ENCODE results near the gene GABRR1.

GABRR1 gene

GRCh38 chr6:89216411-89216810 lies 747 bp downstream of the GABRR1 start:
- H3K9ac ChIP-seq (ENCODE audit: low read length) = no peak overlapping the region
- H3K36me3 ChIP-seq (ENCODE audit: insufficient read depth, low read length) = no peaks in the 10 kb centered on the region
- no peaks in the 10 kb centered on the region for H3K4me1 ChIP-seq (ENCODE audit: insufficient read depth, low read length, severe bottlenecking)
- no peaks in the 10 kb centered on the region for H3K9me2 ChIP-seq (ENCODE audit: low read depth, low read length)
- H2AFZ ChIP-seq (ENCODE audit: low read length) = no peak overlapping the region
- H3K9me3 ChIP-seq (ENCODE audit: low read length) = no peaks in the 10 kb centered on the region
- H3K27ac ChIP-seq (ENCODE audit: low read depth, low read length, poor library complexity, severe bottlenecking) = no peak overlapping the region
- H3F3A ChIP-seq (ENCODE audit: insufficient read depth, low read length) = no peaks in the 10 kb centered on the region
- no peaks in the 10 kb centered on the region for H4K20me1 ChIP-seq (ENCODE audit: insufficient read depth, low read length)
- H3K79me2 ChIP-seq (ENCODE audit: insufficient read depth, low read length) = no peaks in the 10 kb centered on the region
- H3K4me2 ChIP-seq (ENCODE audit: low read length) = no peak overlapping the region
- TF ChIP-seq EZH2 (IDR thresholded peaks at IDR 0.05; ENCODE audit: borderline replicate concordance, low read length) (no peak), CTCF (IDR thresholded peaks at IDR 0.05; ENCODE audit: low read length) (no peak)
- H3K27me3 ChIP-seq (ENCODE audit: insufficient read depth, low read length) = peaks cover 9% of the 10 kb centered on the region
- no peak overlapping the region for H3K4me3 ChIP-seq (ENCODE audit: low read depth, low read length, poor library complexity, severe bottlenecking)

- no peak overlapping the region for H3K9ac ChIP-seq (ENCODE audit: low read length)
- no peaks in the 10 kb centered on the region for H3K79me2 ChIP-seq (ENCODE audit: insufficient read depth, low read length)
- H2AFZ ChIP-seq (ENCODE audit: low read length) = no peak overlapping the region
- H3F3A ChIP-seq (ENCODE audit: insufficient read depth, low read length) = no peaks in the 10 kb centered on the region
- no peaks in the 10 kb centered on the region for H3K9me3 ChIP-seq (ENCODE audit: low read length)
- H3K27me3 ChIP-seq (ENCODE audit: insufficient read depth, low read length) = peaks cover 9% of the 10 kb centered on the region
- no peak overlapping the region for H3K27ac ChIP-seq (ENCODE audit: low read depth, low read length, poor library complexity, severe bottlenecking)
- no peaks in the 10 kb centered on the region for H3K4me1 ChIP-seq (ENCODE audit: insufficient read depth, low read length, severe bottlenecking)
- no peaks in the 10 kb centered on the region for H4K20me1 ChIP-seq (ENCODE audit: insufficient read depth, low read length)
- H3K9me2 ChIP-seq (ENCODE audit: low read depth, low read length) = no peaks in the 10 kb centered on the region
- no peak overlapping the region for H3K4me3 ChIP-seq (ENCODE audit: low read depth, low read length, poor library complexity, severe bottlenecking)
- H3K4me2 ChIP-seq (ENCODE audit: low read length) = no peak overlapping the region
- H3K36me3 ChIP-seq (ENCODE audit: insufficient read depth, low read length) = no peaks in the 10 kb centered on the region
- no peak for TF ChIP-seq CTCF (IDR thresholded peaks at IDR 0.05; ENCODE audit: low read length)
- TF ChIP-seq EZH2 (IDR thresholded peaks at IDR 0.05; ENCODE audit: borderline replicate concordance, low read length) = no peak
These were observed 1.8 kb downstream of the GABRR1 start for GRCh38 chr6:89215391-89215790.

- Histone ChIP-seq H4K20me1 (ENCODE audit: insufficient read depth, low read length) (no peaks in the 10 kb centered on the region), H3K36me3 (ENCODE audit: insufficient read depth, low read length) (no peaks in the 10 kb centered on the region), H3K27me3 (ENCODE audit: insufficient read depth, low read length) (peaks cover 9% of the 10 kb centered on the region), H3K79me2 (ENCODE audit: insufficient read depth, low read length) (no peaks in the 10 kb centered on the region), H3K4me2 (ENCODE audit: low read length) (no peak overlapping the region), H3K4me1 (ENCODE audit: insufficient read depth, low read length, severe bottlenecking) (no peaks in the 10 kb centered on the region), H3F3A (ENCODE audit: insufficient read depth, low read length) (no peaks in the 10 kb centered on the region), H3K27ac (ENCODE audit: low read depth, low read length, poor library complexity, severe bottlenecking) (no peak overlapping the region), H3K9me2 (ENCODE audit: low read depth, low read length) (no peaks in the 10 kb centered on the region), H3K9me3 (ENCODE audit: low read length) (no peaks in the 10 kb centered on the region), H3K9ac (ENCODE audit: low read length) (no peak overlapping the region), H2AFZ (ENCODE audit: low read length) (no peak overlapping the region), H3K4me3 (ENCODE audit: low read depth, low read length, poor library complexity, severe bottlenecking) (no peak overlapping the region)
- TF ChIP-seq CTCF (IDR thresholded peaks at IDR 0.05; ENCODE audit: low read length) = no peak
- no peak for TF ChIP-seq EZH2 (IDR thresholded peaks at IDR 0.05; ENCODE audit: borderline replicate concordance, low read length)
These were observed 3.0 kb downstream of the GABRR1 start for GRCh38 chr6:89214197-89214596.
